Prostate gland (tissue), 2 donors: ENCODE measurements around the gene LILRA1. TPM values are rescaled to one million over a fixed set of nuclear protein-coding genes. Genes with fewer than 3 reads are reported as not detected.
"Not testable (repeated sequence)": the region's sequence is repeated elsewhere in the genome, so short reads cannot be mapped to it uniquely, and the experiment has no call there.

ENCODE experiments used
- DNase-seq: peaks from one replicate; pipeline ENCODE4 v3.0.0-alpha.2; 2019; ENCODE audit warnings: low spot score
- H3K27ac ChIP-seq, 2 donors: fragments of 200-600 bp; sonication (generic); 2 replicates each; pipeline ENCODE4 v1.5.1; 2017 to 2019
- H3K27me3 ChIP-seq: fragments of 200-600 bp; sonication (generic); replicated peaks from 2 replicates; pipeline ENCODE4 v1.5.1; 2019; ENCODE audit not compliant: insufficient read depth
- H3K36me3 ChIP-seq, 2 donors: fragments of 200-600 bp; sonication (generic); 1 replicate in 1 of 2; 2 replicates in 1 of 2; pipeline versions ENCODE4 v1.5.1 to v1.8.1; 2017 to 2019
- H3K4me1 ChIP-seq: fragments of 200-600 bp; sonication (generic); replicated peaks from 2 replicates; pipeline ENCODE4 v1.5.1; 2019
- H3K4me3 ChIP-seq, 2 donors: fragments of 200-600 bp; sonication (generic); 2 replicates each; pipeline ENCODE4 v1.5.1; 2017 to 2019
- H3K9me3 ChIP-seq: fragments of 200-600 bp; sonication (generic); 2 replicates; pipeline ENCODE4 v1.5.1; 2017
- CTCF ChIP-seq, 4 experiments: fragments of 200-600 bp in 2 of 4; fragments of 450-650 bp in 2 of 4; sonication (generic) in 2 of 4; IDR thresholded peaks; 1 replicate in 3 of 4; 2 replicates in 1 of 4; pipeline ENCODE4 v1.5.1; 2016 to 2019; ENCODE audit warnings: antibody characterized with exemption in 4 of 4, mild to moderate bottlenecking in 2 of 4, moderate library complexity in 2 of 4
- POLR2A ChIP-seq: fragments of 450-650 bp; IDR thresholded peaks from one replicate; pipeline ENCODE4 v1.6.1; 2016; ENCODE audit warnings: antibody characterized with exemption, mild to moderate bottlenecking
- POLR2AphosphoS5 ChIP-seq: sonication (generic); formaldehyde crosslinking; IDR thresholded peaks from one replicate; pipeline ENCODE4 v1.6.1; 2017; ENCODE audit warnings: antibody characterized with exemption
- WGBS: methylation state at CpG from one replicate; pipeline ENCODE4 v1.1.5; 2018; 5-methylcytosine and 5-hydroxymethylcytosine counted together
- intact Hi-C: fragments of 100-400 bp; cut with DNase I; formaldehyde crosslinking; loops from one replicate; pipeline ENCODE4 v1.14.2; 2022
- total RNA-seq, 2 donors: library from RNA; depleted of rRNA; stranded (reverse); fragments of >200 nt; gene quantifications; one replicate each; pipeline ENCODE4 v1.1.0, GENCODE V29; 2016

The LILRA1 gene
- total RNA-seq, 2 donors from 2014 or later, result 0.96 to 1.7 TPM

GRCh38 chr19:54594737-54595136 is 1.3 kb downstream of the LILRA1 start:
- Histone ChIP-seq H3K36me3 (no peaks in the 10 kb centered on the region), H3K9me3 (no peaks in the 10 kb centered on the region), H3K27me3 (peaks cover 3% of the 10 kb centered on the region), H3K27ac (no peak overlapping the region), H3K4me3 (no peak overlapping the region), H3K4me1 (no peaks in the 10 kb centered on the region)
- no peak for DNase-seq
- 87% methylated on average over 3 of the region's 5 CpGs for WGBS
- intact Hi-C loops, result no loop called here
- TF ChIP-seq POLR2AphosphoS5 (no peak), CTCF (IDR thresholded peaks at IDR 0.05) (no peak), POLR2A (no peak)

- H3K36me3 ChIP-seq, H3K27me3 ChIP-seq, H3K4me1 ChIP-seq, DNase-seq, H3K4me3 ChIP-seq, H3K27ac ChIP-seq, intact Hi-C loops, H3K9me3 ChIP-seq: not testable (repeated sequence)
- WGBS, result 78% methylated on average over 26 of the region's 26 CpGs
Measured at GRCh38 chr19:54595680-54596436, 2.4 kb downstream of the LILRA1 start.

GRCh38 chr19:54600212-54600611 is 6.8 kb downstream of the LILRA1 start:
- H3K4me1 ChIP-seq, result no peaks in the 10 kb centered on the region
- WGBS, result 76% methylated on average over 5 of the region's 5 CpGs
- peaks cover 3% of the 10 kb centered on the region for H3K27me3 ChIP-seq
- no peaks in the 10 kb centered on the region for H3K9me3 ChIP-seq
- H3K36me3 ChIP-seq, result no peaks in the 10 kb centered on the region
- intact Hi-C loops, result no loop called here
- no peak for TF ChIP-seq CTCF (IDR thresholded peaks at IDR 0.05)
- TF ChIP-seq POLR2A, result no peak
- TF ChIP-seq POLR2AphosphoS5, result no peak
- DNase-seq, result no peak
- no peak overlapping the region for H3K4me3 ChIP-seq
- H3K27ac ChIP-seq, result no peak overlapping the region

GRCh38 chr19:54606230-54606629 is 12.8 kb downstream of the LILRA1 start:
- intact Hi-C loops, result no loop called here
- no peaks in the 10 kb centered on the region for H3K9me3 ChIP-seq
- DNase-seq, result no peak
- 61% methylated on average over 4 of the region's 4 CpGs for WGBS
- no peaks in the 10 kb centered on the region for H3K4me1 ChIP-seq
- no peak overlapping the region for H3K4me3 ChIP-seq
- TF ChIP-seq CTCF (IDR thresholded peaks at IDR 0.05) (no peak), POLR2AphosphoS5 (no peak), POLR2A (no peak)
- no peaks in the 10 kb centered on the region for H3K27me3 ChIP-seq
- H3K36me3 ChIP-seq, result no peaks in the 10 kb centered on the region
- H3K27ac ChIP-seq, result no peak overlapping the region

- TF ChIP-seq POLR2A (no peak), POLR2AphosphoS5 (no peak), CTCF (IDR thresholded peaks at IDR 0.05) (no peak)
- no peak overlapping the region for H3K27ac ChIP-seq
- H3K9me3 ChIP-seq, result no peaks in the 10 kb centered on the region
- intact Hi-C loops, result no loop called here
- no peaks in the 10 kb centered on the region for H3K4me1 ChIP-seq
- no peak overlapping the region for H3K4me3 ChIP-seq
- no peaks in the 10 kb centered on the region for H3K36me3 ChIP-seq
- no peak for DNase-seq
- 82% methylated on average over 16 of the region's 16 CpGs for WGBS
- no peaks in the 10 kb centered on the region for H3K27me3 ChIP-seq
Measured at GRCh38 chr19:54606891-54607784, 13.7 kb downstream of the LILRA1 start.
